K562 (cell line): ENCODE measurements around the gene BRWD1. TPM values are rescaled to one million over a fixed set of nuclear protein-coding genes. Genes with fewer than 3 reads are reported as not detected.

Experiments used
- ATAC-seq: fragments of 200-7000 bp; cut with Tn5 transposase; 3 replicates; pipeline ENCODE4 v1.9.1; 2020; ENCODE audit warnings: moderate library complexity
- BruUV-seq: library from RNA; stranded (reverse); fragments of 400-500 nt; replicated peaks from 2 replicates; lab custom pipeline; 2021; lab: Mats Ljungman, UMichigan
- CTCF ChIA-PET: fragments of 300-600 bp; formaldehyde crosslinking; extraction: SDS; loops from one replicate; lab custom pipeline; 2021; ENCODE audit warnings: low intra/inter-chr PET ratio; lab: Yijun Ruan, JAX
- POLR2A ChIA-PET: fragments of 300-600, 350-650 bp; sonication (Branson Sonifier 250); formaldehyde crosslinking; extraction: SDS; loops from one replicate; lab custom pipeline; 2021; ENCODE audit warnings: antibody characterized with exemption, inconsistent platforms; lab: Yijun Ruan, JAX
- DNase-seq, 4 experiments: peaks; one replicate each; pipeline versions ENCODE4 v3.0.0 to v3.0.0-alpha.2; 2011 to 2018; ENCODE audit warnings: low spot score in 3 of 4, mixed read lengths in 3 of 4; ENCODE audit errors: extremely low read depth in 1 of 4
- FAIRE-seq: peaks from 2 replicates; lab custom pipeline; 2011; peaks lifted over from hg19 to GRCh38; lab: Jason Lieb, UNC
- H2AFZ ChIP-seq: 2 replicates; pipeline ENCODE4 v1.6.0; 2011; ENCODE audit warnings: low read depth, low read length, control low read depth, inconsistent platforms
- H3K27ac ChIP-seq: fragments of 200-600 bp; 3 replicates; pipeline ENCODE4 v1.8.0; 2011; ENCODE audit warnings: low read depth, mild to moderate bottlenecking, control low read depth, inconsistent platforms, low read length, moderate library complexity, mixed read lengths; ENCODE audit errors: extremely low read depth
- H3K27me3 ChIP-seq, 2 experiments: fragments of 300-600 bp in 1 of 2; 2 replicates in 1 of 2; 3 replicates in 1 of 2; pipeline versions ENCODE4 v1.6.0 to v1.8.0; 2011; ENCODE audit warnings: inconsistent platforms in 2 of 2, low read length in 2 of 2, mild to moderate bottlenecking in 1 of 2, mixed read lengths in 1 of 2, moderate library complexity in 1 of 2; ENCODE audit not compliant: control insufficient read depth in 2 of 2, insufficient read depth in 2 of 2
- H3K36me3 ChIP-seq: fragments of 300-600 bp; 3 replicates; pipeline ENCODE4 v1.8.0; 2011; ENCODE audit warnings: mild to moderate bottlenecking, low read length, inconsistent platforms; ENCODE audit not compliant: control insufficient read depth, insufficient read depth
- H3K4me1 ChIP-seq, 2 experiments: fragments of 200-600 bp in 1 of 2; replicated peaks in 1 of 2; 2 replicates in 1 of 2; 3 replicates in 1 of 2; pipeline versions ENCODE4 v1.5.1 to v1.8.0; 2011; ENCODE audit warnings: inconsistent platforms in 2 of 2, low read length in 2 of 2, mild to moderate bottlenecking in 1 of 2, mixed read lengths in 1 of 2, moderate library complexity in 1 of 2; ENCODE audit not compliant: control insufficient read depth in 2 of 2, insufficient read depth in 2 of 2
- H3K4me2 ChIP-seq: 2 replicates; pipeline ENCODE4 v1.6.1; 2011; ENCODE audit warnings: low read length, control low read depth, inconsistent platforms, mixed read lengths; ENCODE audit not compliant: insufficient read depth
- H3K4me3 ChIP-seq: fragments of 200-600 bp; sonication (generic), shearing (Covaris generic); 2 replicates; pipeline ENCODE4 v1.5.1; 2016; ENCODE audit warnings: control low read depth, inconsistent platforms
- H3K79me2 ChIP-seq: fragments of 200-600 bp; 3 replicates; pipeline ENCODE4 v1.8.0; 2011; ENCODE audit warnings: low read length, inconsistent platforms; ENCODE audit not compliant: control insufficient read depth, insufficient read depth
- H3K9ac ChIP-seq, 2 experiments: 2 replicates each; pipeline versions ENCODE4 v1.6.0 to v1.6.1; 2011; ENCODE audit warnings: low read depth in 2 of 2, low read length in 2 of 2, control low read depth in 1 of 2, inconsistent platforms in 1 of 2, mild to moderate bottlenecking in 1 of 2, mixed read lengths in 1 of 2; ENCODE audit not compliant: insufficient read depth in 1 of 2
- H3K9me1 ChIP-seq: one replicate; pipeline ENCODE4 v1.6.0; 2011; ENCODE audit warnings: inconsistent platforms, mild to moderate bottlenecking, low read length, moderate library complexity; ENCODE audit not compliant: control insufficient read depth, insufficient read depth
- H3K9me3 ChIP-seq: replicated peaks from 2 replicates; pipeline ENCODE4 v1.5.1; 2011; ENCODE audit warnings: low read depth, low read length, inconsistent platforms; ENCODE audit not compliant: control insufficient read depth, insufficient read depth
- H4K20me1 ChIP-seq: replicated peaks from 2 replicates; pipeline ENCODE4 v1.6.1; 2011; ENCODE audit warnings: low read length, inconsistent platforms, mixed read lengths; ENCODE audit not compliant: control insufficient read depth, insufficient read depth
- ARHGAP35 ChIP-seq: fragments of 450-650 bp; IDR thresholded peaks from 2 replicates; pipeline ENCODE4 v1.6.1; 2018; ENCODE audit not compliant: partially characterized antibody
- DNMT1 ChIP-seq: fragments of 450-650 bp; IDR thresholded peaks from 2 replicates; pipeline ENCODE4 v1.6.1; 2016; ENCODE audit warnings: antibody characterized with exemption, mild to moderate bottlenecking
- REST ChIP-seq, 2 experiments: fragments of 450-650 bp; formaldehyde crosslinking in 1 of 2; IDR thresholded peaks; 2 replicates each; pipeline versions ENCODE4 v1.4.0 to v1.6.1; 2014 to 2020; ENCODE audit warnings: mild to moderate bottlenecking in 2 of 2, borderline replicate concordance in 1 of 2, low read depth in 1 of 2
- SOX6 ChIP-seq: fragments of 450-650 bp; IDR thresholded peaks from 2 replicates; pipeline ENCODE4 v1.6.1; 2014; ENCODE audit warnings: mild to moderate bottlenecking
- THAP7 ChIP-seq: fragments of 250-450 bp; sonication (Bioruptor Pico); IDR thresholded peaks from 2 replicates; pipeline ENCODE4 v1.5.0; 2021
- ZNF280B ChIP-seq: fragments of 250-450 bp; sonication (Bioruptor Pico); IDR thresholded peaks from 2 replicates; pipeline ENCODE4 v1.5.1; 2021; ENCODE audit warnings: mild to moderate bottlenecking
- WGBS: fragments of 100-300 bp; shearing (Covaris generic); methylation state at CpG from one replicate; pipeline ENCODE4 v1.1.6; 2016; ENCODE audit warnings: low coverage, mixed read lengths; ENCODE audit not compliant: insufficient coverage; ENCODE audit errors: missing lambda C conversion rate; 5-methylcytosine and 5-hydroxymethylcytosine counted together
- in situ Hi-C: fragments of 300-500 bp; cut with MboI; formaldehyde crosslinking; loops from 4 replicates; pipeline ENCODE4 v1.15.0; 2018; ENCODE audit warnings: inconsistent platforms, mixed read lengths
- intact Hi-C: fragments of 100-400 bp; cut with micrococcal nuclease; formaldehyde crosslinking; loops from 2 replicates; pipeline ENCODE4 v1.14.2; 2022
- polyA plus RNA-seq, 8 experiments: library from polyadenylated mRNA; depleted of rRNA in 4 of 8; stranded (reverse) in 5 of 8; unstranded in 3 of 8; fragments of >200 nt; fragmentation: Nextera tagmentation in 2 of 8; fragmentation: Illumina TruSeq in 1 of 8; extraction: Ambion mirVana in 2 of 8; extraction: Trizol in 1 of 8; gene quantifications; 2 replicates each; pipeline versions ENCODE4 v1.2.1 to v1.2.3, GENCODE V29; 2011 to 2014; ENCODE audit warnings: inconsistent platforms in 1 of 8, missing spikeins in 1 of 8
- total RNA-seq, 7 experiments: library from RNA; depleted of rRNA in 6 of 7; stranded (reverse); fragments of >200 nt in 6 of 7; fragmentation: Illumina TruSeq in 2 of 7; extraction: Trizol in 2 of 7; gene quantifications; 2 replicates each; pipeline versions ENCODE4 v1.2.1 to v1.2.3, GENCODE V29; 2011 to 2021; ENCODE audit warnings: low replicate concordance in 1 of 7

BRWD1 gene
- total and polyA plus RNA-seq, 9 of the 15 experiments (the other 6 are each of a cell fraction or from before 2014, with no cell fraction given): 10.1 to 60.2 (median 34.1) TPM

DNA sequence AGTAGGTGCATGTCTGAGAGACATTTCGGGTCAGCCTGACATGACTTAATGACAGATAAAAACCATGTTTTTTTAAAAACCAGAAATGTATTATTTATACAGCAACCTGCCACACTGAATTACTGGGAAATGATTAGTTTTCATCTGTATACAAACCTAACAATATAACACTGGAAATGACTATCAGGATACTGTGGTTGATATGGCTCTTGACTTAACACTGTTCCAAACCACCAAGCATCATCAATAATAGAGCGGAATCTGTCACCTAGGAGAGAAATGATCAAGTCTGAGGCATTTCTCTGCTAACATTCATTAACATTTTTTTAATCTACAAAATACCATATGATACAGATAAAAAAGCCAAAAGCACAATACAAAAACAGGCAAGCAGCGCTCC is 88.5 kb downstream of the BRWD1 start:
- H3K4me3 ChIP-seq: no peak overlapping the region
- DNase-seq: no peak
- POLR2A ChIA-PET: no interaction called here
- H3K9me3 ChIP-seq: no peaks in the 10 kb centered on the region
- no peak overlapping the region for H3K9ac ChIP-seq
- no peaks in the 10 kb centered on the region for H4K20me1 ChIP-seq
- in situ Hi-C loops: no loop called here
- no peak for TF ChIP-seq DNMT1
- no peak for TF ChIP-seq ZNF280B (CRISPR knock-in tag)
- no peak for TF ChIP-seq REST (IDR thresholded peaks at IDR 0.05; ENCODE audit: borderline replicate concordance)
- no peak for TF ChIP-seq REST (CRISPR knock-in tag; IDR thresholded peaks at IDR 0.05; ENCODE audit: low read depth)
- TF ChIP-seq SOX6: no peak
- no peak for TF ChIP-seq ARHGAP35
- no peak for TF ChIP-seq THAP7 (CRISPR knock-in tag)
- TF ChIP-seq, all 486 proteins: peak for 0
- Histone ChIP-seq H3K9me1 (no peaks in the 10 kb centered on the region), H3K36me3 (peaks cover 82% of the 10 kb centered on the region), H3K79me2 (no peaks in the 10 kb centered on the region), H3K27me3 (no peaks in the 10 kb centered on the region), H3K4me1 (no peaks in the 10 kb centered on the region), H3K27ac (no peak overlapping the region), H2AFZ (no peak overlapping the region), H3K4me2 (no peak overlapping the region)
- BruUV-seq: no TSS peak
- CTCF ChIA-PET: no interaction called here
- intact Hi-C loops: no loop called here
- FAIRE-seq (no peak), ATAC-seq (no peak)
- WGBS: 99% methylated on average over 3 of the region's 3 CpGs
